ENCODE measurements around the gene DLGAP3.
"Not testable (repeated sequence)": the region's sequence is repeated elsewhere in the genome, so short reads cannot be mapped to it uniquely, and the experiment has no call there.

DLGAP3 gene, protein sequence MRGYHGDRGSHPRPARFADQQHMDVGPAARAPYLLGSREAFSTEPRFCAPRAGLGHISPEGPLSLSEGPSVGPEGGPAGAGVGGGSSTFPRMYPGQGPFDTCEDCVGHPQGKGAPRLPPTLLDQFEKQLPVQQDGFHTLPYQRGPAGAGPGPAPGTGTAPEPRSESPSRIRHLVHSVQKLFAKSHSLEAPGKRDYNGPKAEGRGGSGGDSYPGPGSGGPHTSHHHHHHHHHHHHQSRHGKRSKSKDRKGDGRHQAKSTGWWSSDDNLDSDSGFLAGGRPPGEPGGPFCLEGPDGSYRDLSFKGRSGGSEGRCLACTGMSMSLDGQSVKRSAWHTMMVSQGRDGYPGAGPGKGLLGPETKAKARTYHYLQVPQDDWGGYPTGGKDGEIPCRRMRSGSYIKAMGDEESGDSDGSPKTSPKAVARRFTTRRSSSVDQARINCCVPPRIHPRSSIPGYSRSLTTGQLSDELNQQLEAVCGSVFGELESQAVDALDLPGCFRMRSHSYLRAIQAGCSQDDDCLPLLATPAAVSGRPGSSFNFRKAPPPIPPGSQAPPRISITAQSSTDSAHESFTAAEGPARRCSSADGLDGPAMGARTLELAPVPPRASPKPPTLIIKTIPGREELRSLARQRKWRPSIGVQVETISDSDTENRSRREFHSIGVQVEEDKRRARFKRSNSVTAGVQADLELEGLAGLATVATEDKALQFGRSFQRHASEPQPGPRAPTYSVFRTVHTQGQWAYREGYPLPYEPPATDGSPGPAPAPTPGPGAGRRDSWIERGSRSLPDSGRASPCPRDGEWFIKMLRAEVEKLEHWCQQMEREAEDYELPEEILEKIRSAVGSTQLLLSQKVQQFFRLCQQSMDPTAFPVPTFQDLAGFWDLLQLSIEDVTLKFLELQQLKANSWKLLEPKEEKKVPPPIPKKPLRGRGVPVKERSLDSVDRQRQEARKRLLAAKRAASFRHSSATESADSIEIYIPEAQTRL

DNA sequence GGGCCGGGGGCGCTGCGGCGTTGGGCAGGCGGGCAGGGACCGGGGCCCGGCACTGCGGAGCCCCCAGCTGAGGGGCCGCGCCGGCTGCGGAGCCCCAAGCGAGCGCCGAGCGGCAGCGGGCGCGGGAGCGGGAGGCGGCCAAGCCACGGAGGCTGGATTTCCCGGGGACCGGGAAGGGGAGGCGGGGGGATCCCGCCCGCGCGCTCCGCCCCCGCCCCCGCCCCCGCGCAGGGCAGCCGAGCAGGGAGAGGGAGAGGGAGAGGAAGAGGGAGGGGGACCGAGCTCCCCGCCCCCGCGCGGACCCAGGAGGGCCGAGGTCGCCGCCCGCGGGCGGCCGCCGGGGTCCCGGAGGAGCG lies at the start of gene DLGAP3:
Gene DLGAP3, minus strand, starts transcription at position 154 of the 356 bp plus-strand sequence. CDS start 24,267 bp downstream, outside the sequence.
- no peak for DNase-seq (ENCODE audit: extremely low read depth in 1 of 2, low read depth in 1 of 2)

DNA sequence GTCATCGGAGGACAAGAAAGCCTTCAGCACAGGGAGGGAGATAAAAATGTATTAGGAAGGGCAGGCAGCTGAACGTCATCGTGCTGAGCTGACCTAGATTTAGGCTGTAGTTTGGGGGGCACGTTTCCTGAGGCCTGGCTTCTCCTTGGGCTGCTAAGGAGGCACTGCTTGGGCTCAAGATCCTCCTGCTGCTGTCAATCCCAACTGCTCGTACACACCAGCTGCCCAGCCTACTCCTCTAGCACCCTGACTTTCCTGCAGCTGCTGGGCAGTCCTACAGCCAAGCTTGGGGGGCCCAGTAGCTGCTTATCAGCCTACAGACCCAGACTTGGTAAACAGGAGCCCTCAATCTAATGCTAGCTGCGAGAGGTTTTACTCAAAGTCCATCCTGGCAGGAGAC lies 49.5 kb upstream of the DLGAP3 start:
- no peak for DNase-seq (ENCODE audit: extremely low read depth in 1 of 2, low read depth in 1 of 2)

DNA sequence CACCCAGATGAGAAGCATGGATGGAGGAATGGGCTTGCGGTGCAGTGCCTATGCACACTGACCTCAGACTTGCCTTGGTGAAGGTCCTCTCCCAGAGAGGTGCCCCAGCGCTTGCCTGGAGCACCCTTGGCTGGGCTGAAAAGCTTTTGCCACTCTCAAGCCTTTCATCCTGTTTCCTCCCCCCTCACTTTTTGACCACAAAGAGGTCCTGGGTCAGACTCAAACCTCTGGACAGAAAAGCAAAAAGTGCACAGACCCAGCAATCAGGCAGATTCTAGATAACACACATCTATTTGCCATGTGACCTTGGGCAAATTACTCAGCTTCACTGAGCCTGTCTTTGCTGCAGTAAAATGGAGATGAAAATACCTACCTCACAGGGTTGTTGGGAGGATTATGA lies 48.4 kb upstream of the DLGAP3 start:
- DNase-seq (ENCODE audit: extremely low read depth in 1 of 2, low read depth in 1 of 2): no peak

DNA sequence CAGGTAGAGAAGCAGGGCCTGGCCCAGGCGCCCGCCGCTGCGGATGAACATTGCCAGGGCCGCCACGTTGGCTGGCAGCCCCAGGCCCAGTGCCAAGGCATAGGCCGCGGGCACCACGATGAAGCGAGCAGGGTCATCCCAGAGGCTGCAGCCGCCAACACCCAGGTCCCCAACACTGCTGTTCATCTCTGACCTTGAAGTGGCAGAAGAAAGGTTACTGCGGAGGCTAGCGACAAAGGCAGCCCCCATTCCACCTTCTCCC lies 47.7 kb upstream of the DLGAP3 start:
- DNase-seq (ENCODE audit: extremely low read depth in 1 of 2, low read depth in 1 of 2): no peak

DNA sequence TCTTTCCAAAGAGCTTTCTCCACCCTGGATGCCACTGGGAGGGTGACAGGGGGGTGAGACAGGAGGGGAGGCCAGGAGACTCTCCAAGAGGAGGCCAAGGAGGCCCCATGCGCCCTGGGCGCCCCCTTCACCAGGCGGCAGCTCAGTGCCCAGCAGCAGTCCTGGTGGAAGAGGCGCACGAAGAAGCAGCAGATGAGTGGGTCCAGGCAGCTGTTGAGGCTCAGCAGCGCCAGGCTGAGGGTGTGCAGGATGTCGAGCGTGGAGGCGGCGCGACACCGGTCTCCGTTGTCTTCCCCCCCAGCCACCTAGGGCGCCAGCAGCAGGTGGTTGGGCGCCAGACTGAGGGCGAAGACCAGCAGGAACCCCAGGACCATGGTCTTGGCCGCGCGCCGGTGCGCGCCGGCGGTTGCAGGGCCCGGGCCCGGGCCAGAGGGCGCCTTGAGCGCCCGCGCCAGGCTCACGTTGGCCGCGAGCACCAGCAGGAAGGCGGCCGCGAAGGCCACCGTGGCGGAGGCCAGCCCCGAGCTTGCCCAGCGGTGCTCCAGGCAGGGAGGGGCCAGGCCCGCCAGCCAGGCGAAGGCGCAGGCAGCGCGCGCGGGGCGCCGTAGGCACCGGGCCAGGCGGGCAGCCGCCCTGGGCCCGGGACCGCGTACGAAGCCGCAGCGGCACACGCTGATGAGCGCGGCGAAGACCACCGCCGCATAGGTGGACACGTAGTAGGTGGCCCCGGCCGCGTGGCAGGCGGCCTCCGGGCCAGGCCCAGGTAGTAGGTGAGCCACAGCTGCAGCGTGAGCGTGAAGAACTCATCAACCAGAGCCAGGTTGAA lies 47.1 kb upstream of the DLGAP3 start:
- no peak for DNase-seq (ENCODE audit: extremely low read depth in 1 of 2, low read depth in 1 of 2)

DNA sequence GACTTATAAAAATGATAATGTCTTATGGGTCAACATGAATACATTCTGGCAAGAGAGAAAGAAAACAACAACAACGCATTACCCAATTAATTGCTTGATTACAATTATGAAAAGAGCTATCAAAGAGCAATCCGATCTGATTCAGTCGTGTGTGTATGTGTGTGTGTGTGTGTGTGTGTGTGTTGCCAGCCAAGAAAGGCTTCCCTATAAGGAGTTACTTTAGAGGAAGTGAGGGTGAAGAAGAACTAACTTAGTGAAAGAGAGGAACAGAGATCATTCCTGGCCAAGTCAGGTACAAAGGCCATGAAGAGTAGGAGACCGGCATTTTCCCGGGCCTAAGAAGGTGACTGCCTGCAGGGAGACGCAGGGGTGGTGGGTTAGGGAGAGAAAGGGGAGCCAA lies 46.3 kb upstream of the DLGAP3 start:
- DNase-seq (ENCODE audit: extremely low read depth in 1 of 2, low read depth in 1 of 2): no peak

DNA sequence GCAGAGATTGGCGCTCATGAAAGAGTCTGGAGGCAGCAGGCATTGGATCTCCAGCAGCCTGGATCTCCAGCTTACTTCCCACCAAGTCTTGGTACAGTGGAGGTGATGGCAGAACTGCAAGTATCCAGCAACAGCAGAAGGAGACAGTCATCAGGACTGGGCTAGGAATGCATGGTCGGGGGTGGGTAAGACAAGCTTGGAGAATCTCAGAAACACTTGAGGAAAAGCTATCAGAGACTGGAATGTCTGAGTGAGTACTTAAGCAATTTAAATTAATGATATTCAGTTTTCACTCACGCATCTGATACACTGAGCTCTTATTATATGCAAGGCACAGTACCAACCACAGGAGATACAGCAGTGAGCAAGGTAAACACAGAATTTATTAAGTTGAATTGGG lies 45.9 kb upstream of the DLGAP3 start:
- DNase-seq (ENCODE audit: extremely low read depth in 1 of 2, low read depth in 1 of 2): no peak

DNA sequence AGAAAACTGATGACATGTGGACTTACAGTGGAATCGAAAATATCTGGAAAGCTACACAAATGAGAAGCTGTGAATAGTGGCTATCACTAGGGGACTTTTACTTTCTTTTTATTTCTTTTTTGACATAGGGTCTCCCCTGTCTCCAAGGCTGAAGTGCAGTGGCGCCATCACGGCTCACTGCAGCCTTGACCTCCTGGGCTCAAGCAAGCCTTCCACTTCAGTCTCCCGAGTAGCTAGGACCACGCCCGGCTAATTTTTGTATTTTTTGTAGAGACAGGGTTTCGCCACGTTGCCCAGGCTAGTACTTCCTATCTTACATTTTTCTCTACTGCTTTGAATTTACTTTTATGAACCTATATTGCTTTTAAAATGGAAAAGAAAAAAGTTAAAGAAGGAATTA lies 45.2 kb upstream of the DLGAP3 start:
- DNase-seq (ENCODE audit: extremely low read depth in 1 of 2, low read depth in 1 of 2): no peak

DNA sequence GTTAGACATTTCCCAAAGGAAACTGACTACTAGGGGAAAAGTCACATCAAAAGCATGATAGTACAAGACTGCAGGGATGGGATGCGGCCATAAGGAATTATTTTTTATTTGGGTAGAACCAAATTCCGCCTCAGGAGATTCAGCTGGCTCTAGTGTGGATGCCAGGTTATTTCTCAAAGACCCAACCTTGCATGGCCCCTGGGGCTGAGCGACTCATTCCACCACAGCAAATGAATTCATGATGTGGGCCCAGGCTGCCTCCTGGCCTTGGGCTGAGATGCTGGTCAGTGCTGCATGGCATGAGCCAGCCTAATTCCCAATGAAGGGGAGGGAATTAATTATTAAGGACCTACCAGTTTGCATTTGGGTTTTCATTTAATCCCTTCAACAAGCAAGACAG lies 43.9 kb upstream of the DLGAP3 start:
- no peak for DNase-seq (ENCODE audit: extremely low read depth in 1 of 2, low read depth in 1 of 2)

DNA sequence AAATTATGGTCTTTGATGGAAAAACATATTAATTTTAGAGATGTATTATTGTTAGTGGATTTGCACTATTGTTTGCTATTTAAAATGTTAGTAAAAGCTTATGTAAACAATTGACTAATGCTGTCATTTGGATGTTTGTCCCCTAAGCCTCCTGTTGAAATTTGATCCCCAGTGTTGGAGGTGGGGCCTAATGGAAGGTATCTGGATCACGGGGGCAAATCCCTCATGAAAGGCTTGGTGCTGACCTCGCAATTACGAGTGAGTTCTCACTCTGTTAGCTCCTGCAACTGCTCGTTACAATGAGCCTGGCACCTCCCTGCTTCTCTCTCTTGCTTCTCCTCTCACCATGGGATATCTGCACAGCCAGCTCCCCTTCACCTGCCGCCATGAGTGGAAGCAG lies 41.4 kb upstream of the DLGAP3 start:
- DNase-seq (ENCODE audit: extremely low read depth in 1 of 2, low read depth in 1 of 2): no peak

DNA sequence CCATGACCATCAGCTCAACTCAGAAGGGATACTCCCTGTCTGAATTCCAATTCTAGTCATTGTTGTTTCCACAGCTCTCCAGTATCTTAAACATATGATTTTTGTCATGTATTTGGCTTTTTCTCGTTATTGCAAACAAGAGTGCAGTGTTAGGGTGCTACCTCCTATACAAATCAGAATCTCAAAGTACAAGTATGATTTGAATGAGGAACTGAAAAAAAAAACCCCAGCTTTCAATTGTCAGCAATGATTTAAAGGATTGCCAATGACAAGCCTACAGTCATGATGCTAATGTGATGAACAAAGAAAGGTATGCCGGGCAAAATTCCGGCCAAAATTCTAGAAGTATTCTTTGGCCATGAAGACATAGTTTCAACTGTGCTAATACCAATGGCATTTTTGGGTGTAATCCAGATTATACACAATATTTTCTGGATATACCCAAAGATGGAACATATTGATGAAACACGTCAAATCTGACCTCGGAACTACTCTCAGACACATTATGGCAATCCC lies 40.8 kb upstream of the DLGAP3 start:
- DNase-seq (ENCODE audit: extremely low read depth in 1 of 2, low read depth in 1 of 2): no peak

DNA sequence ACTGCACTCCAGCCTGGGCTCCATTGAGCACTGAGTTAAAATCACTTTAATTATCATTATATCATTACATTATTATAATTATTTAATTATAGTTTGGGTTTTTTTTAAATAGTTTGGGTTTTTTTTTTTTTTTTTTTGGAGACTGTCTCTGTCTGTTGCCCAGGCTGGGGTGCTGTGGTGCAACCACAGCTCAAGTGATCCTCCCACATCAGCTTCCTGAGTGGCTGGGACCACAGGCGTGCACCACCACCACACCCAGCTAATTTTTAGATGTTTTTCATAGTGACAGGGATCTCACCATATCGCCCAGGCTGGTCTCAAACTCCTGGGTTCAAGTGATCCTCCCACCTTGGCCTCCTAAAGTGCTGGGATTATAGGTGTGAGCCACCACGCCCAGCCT lies 38.8 kb upstream of the DLGAP3 start:
- DNase-seq (ENCODE audit: extremely low read depth in 1 of 2, low read depth in 1 of 2): not testable (repeated sequence)

DNA sequence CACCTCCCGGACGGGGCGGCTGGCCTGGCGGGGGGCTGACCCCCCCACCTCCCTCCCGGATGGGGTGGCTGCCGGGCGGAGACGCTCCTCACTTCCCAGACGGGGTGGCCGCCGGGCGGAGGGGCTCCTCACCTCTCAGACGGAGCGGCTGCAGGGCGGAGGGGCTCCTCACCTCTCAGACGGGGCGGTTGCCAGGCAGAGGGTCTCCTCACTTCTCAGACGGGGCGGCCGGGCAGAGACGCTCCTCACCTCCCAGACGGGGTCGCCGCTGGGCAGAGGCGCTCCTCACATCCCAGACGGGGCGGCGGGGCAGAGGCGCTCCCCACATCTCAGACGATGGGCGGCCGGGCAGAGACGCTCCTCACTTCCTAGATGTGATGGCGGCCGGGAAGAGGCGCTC lies 38.2 kb upstream of the DLGAP3 start:
- not testable (repeated sequence) for DNase-seq (ENCODE audit: extremely low read depth in 1 of 2, low read depth in 1 of 2)

DNA sequence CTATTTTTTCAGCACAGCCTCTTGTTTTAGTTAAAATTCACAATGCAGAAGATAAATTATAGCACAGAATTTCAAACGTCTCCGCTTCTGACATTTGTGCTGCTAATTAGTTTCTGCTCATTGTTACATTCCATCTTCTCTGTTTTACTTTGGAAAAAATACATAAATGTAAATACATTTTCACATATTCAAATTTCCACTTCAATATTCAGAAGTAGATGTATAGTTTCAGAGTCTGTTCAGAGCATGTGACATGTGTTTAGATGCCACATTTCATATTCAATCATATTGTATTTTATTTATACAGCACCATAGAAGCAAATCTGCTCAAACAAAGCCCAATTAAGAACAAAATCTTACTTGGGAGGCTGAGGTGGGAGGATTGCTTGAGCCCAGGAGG lies 36.1 kb upstream of the DLGAP3 start:
- no peak for DNase-seq (ENCODE audit: extremely low read depth in 1 of 2, low read depth in 1 of 2)

DNA sequence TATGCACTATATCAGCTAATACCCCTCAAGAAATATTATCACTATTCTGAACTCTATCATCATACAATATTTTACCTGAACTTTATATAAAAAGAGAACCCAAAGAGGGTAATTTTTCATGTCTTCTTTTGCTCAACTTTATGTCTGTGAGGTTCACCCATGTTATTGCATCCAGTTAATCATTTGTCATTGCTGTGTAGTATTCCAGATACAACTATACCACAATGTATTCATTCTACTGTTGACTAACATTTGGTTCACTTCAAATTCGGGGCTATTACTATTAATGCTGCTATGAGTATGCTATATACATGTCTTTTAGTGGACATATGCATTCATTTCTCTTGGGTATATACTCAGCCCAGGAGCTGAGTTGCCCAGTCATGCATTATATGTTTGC lies 21.0 kb upstream of the DLGAP3 start:
- no peak for DNase-seq (ENCODE audit: extremely low read depth in 1 of 2, low read depth in 1 of 2)

DNA sequence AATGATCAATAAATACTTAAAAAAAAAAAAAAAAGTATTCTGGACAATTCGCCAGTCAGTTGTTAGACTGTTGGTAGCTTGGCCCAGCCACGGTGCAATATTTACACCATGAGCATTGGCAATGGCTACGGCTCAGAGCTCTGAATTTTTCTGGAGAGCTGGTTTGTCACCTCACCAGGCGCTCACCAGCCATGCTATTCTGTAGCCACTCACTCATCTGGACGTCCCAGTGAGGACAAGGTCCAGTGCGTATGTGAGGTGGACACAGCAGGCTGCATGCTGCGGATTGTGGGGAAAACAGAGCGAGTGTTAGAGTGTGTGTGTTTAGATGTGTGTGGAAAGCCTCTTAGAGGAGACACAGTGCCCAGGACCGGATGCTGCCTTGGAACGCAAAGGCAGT lies 19.3 kb upstream of the DLGAP3 start:
- not testable (repeated sequence) for DNase-seq (ENCODE audit: extremely low read depth in 1 of 2, low read depth in 1 of 2)

DNA sequence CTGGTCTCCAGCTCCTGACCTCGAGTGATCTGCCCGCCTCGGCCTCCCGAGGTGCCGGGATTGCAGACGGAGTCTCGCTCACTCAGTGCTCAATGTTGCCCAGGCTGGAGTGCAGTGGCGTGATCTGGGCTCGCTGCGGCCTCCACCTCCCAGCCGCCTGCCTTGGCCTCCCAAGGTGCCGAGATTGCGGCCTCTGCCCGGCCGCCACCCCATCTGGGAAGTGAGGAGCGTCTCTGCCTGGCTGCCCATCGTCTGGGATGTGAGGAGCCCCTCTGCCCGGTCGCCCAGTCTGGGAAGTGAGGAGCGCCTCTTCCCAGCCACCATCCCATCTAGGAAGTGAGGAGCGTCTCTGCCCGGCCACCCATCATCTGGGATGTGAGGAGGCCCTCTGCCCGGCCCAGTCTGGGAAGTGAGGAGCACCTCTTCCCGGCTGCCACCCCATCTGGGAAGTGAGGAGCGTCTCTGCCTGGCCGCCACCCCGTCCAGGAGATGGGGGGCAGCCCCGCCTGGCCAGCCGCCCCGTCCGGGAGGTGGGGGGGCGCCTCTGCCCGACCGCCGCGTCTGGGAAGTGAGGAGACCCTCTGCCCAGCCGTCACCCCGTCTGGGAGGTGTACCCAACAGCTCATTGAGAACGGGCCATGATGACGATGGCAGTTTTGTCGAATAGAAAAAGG lies 18.3 kb upstream of the DLGAP3 start:
- DNase-seq (ENCODE audit: extremely low read depth in 1 of 2, low read depth in 1 of 2): not testable (repeated sequence)

DNA sequence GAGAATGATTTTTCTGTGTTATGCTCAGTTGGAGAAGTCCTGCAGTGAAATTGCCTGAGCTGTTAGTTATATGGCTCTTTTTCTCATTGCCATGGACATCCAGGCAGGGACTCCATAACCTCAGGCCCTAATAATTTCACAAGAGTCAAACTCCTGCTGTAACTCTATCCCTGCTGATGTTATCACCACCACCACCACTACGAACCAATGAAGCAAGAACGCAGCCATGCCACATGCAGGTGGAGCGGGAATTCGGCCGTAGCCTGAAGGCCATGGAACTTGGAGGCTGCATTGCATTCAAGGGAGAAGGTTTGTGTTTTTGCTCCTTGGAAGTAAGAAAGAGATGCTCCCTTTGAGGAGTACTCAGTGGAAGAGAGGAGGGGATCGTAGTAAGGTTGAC lies 16.8 kb upstream of the DLGAP3 start:
- DNase-seq (ENCODE audit: extremely low read depth in 1 of 2, low read depth in 1 of 2): no peak

DNA sequence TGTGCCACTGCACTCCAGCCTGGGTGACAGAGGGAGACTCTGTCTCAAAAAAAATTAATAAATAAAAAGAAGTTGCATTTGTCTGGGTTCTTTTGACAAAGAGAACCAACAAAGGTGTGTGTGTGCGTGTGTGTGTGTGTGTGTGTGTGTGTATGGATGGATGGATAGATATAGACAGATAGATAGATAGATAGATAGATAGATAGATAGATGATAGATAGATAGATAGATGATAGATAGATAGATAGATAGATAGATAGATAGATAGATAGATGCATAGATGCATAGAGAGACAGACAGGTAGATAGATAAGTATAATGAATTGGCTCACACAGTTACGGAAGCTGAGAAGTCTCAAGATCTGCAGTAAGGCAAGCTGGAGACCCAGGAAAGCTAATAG lies 12.3 kb upstream of the DLGAP3 start:
- DNase-seq (ENCODE audit: extremely low read depth in 1 of 2, low read depth in 1 of 2): not testable (repeated sequence)

DNA sequence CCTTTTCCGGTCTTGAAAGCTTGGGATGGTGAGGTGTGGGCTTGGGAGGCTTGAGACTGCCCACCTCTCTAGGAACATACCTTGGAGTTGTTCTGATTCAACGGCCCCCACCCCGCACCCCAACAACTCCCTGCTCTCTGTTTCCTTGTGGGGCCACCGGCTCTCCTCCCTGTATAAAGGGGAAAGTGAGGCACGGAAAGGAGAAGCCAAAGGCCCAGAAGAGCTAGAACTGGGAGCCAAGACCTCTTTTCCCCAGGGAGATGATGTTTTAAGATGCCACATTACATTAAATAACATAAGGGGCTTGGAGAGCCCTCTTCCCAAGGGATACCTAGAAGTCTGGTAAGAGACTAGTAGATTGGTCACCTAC lies 1.2 kb upstream of the DLGAP3 start:
- DNase-seq (ENCODE audit: extremely low read depth in 1 of 2, low read depth in 1 of 2): no peak
